Measurements from ENCODE around the gene GADD45GIP1.

DNA sequence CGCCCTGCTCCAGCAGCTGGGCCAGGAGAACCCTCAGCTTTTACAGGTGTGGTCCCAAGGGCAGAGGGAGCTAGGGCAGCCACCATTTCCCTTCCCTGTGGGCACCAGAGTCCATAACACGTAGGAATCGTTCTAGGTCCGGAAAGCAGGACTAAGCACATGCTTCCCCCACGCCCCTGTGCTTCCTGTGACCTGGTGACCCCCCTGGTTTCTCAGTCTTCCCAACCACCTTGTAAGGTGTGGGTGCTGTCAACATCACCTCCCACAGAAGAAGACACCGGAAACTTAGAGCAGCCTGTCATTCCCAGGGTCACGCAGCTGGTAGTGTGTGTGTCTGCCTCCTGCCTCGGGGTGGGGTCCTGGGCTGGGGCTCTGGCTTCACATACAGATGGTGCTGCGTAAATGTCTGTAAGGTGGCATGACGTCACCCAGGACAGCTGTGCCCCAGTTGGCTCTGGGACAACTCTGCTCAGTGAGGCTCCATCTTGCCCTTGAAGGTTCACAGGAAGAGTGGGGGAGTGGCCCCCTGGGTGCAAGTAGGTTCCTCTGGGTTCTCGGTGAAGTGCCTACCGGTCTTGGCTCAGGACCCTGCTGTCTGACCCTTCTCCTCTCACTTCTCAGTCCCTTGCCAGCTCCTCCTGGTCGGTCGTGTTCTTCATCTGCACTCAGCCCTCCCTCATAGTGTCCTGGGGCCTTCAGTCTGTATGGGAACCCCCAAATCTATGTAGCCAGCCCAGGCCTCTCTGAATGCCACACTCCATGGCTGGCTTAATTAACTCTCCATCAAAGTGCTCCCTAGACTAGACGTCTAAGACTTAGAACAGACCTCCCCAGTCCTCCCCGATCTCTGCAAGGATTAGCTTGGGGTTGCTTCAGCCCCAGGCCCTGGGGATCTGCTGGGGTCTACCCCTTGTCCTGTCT lies 7.4 kb downstream of the GADD45GIP1 start:
- TF ChIP-seq, protein P1, sequence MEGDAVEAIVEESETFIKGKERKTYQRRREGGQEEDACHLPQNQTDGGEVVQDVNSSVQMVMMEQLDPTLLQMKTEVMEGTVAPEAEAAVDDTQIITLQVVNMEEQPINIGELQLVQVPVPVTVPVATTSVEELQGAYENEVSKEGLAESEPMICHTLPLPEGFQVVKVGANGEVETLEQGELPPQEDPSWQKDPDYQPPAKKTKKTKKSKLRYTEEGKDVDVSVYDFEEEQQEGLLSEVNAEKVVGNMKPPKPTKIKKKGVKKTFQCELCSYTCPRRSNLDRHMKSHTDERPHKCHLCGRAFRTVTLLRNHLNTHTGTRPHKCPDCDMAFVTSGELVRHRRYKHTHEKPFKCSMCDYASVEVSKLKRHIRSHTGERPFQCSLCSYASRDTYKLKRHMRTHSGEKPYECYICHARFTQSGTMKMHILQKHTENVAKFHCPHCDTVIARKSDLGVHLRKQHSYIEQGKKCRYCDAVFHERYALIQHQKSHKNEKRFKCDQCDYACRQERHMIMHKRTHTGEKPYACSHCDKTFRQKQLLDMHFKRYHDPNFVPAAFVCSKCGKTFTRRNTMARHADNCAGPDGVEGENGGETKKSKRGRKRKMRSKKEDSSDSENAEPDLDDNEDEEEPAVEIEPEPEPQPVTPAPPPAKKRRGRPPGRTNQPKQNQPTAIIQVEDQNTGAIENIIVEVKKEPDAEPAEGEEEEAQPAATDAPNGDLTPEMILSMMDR (conservative IDR thresholded peaks at IDR 0.05): no peak
- TF ChIP-seq EZH2 (IDR thresholded peaks at IDR 0.05; ENCODE audit: low read depth): no peak

Data from PC-9 (cell line).